ENCODE results near the gene HELLS.

DNA sequence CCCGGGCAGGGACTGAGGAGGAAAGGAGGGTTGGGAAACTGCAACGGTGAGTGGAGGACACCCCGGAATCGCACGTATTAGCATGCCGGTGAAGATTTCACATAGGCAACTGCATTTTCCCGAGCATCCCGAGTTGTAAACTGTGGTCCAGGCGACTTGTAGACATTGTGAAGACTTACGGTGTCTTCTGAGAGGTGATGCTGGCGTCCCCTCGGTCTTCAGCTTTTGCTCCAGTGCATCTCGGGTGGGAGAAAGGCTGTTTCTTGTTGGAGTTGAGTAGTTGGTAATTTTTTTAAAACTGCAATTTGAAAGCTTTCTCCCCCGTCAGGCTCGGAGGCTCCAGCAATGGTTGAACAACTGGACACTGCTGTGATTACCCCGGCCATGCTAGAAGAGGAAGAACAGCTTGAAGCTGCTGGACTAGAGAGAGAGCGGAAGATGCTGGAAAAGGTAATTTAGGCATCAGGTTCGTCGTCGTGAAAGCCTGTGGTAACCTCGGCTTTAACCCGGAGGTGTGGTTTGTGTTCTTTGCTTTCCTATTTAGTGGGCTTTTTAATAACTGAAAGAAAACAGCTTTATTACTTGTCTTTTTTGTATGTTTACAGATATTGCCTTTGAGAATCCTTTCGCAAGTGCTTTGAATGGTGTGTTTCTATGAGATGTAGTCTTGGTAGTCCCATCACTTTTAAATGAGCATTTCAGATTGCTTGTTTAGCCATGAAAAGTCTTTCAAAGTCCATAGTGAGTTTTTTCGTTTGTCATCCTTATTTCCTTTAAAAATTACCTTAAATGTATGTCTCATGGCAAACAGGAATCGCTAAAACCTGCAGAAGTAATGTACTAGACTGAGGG, 687 bp downstream of the HELLS start:
- TF ChIP-seq EZH2 (IDR thresholded peaks at IDR 0.05) (no peak), POLR2AphosphoS5 (IDR thresholded peaks at IDR 0.05; ENCODE audit: borderline replicate concordance, low read depth, low read length) (no peak), FOXP2 (optimal IDR thresholded peaks at IDR 0.05; ENCODE audit: control extremely low read depth, extremely low read length, insufficient read depth) (no peak)

Data from SK-N-MC (cell line).